Testis (tissue), 3 donors: ENCODE measurements around the gene EXOC4. TPM values are rescaled to one million over a fixed set of nuclear protein-coding genes. Genes with fewer than 3 reads are reported as not detected.

Experiments
- DNase-seq: peaks from one replicate; pipeline ENCODE4 v3.0.0-alpha.2; 2019
- H3K27ac ChIP-seq, 2 donors: fragments of 200-600 bp; sonication (generic); one replicate each; pipeline ENCODE4 v1.5.1; 2019
- H3K27me3 ChIP-seq: fragments of 200-600 bp; sonication (generic); one replicate; pipeline ENCODE4 v1.5.1; 2019
- H3K36me3 ChIP-seq: fragments of 200-600 bp; sonication (generic); one replicate; pipeline ENCODE4 v1.5.1; 2017; ENCODE audit warnings: low read depth; ENCODE audit errors: missing control alignments
- H3K4me1 ChIP-seq: fragments of 200-600 bp; sonication (generic); one replicate; pipeline ENCODE4 v1.5.1; 2019
- H3K4me3 ChIP-seq, 2 donors: fragments of 200-600 bp; sonication (generic); one replicate each; pipeline ENCODE4 v1.5.1; 2017 to 2019
- H3K9me3 ChIP-seq: fragments of 200-600 bp; sonication (generic); one replicate; pipeline ENCODE4 v1.5.1; 2017
- POLR2A ChIP-seq: fragments of 450-650 bp; IDR thresholded peaks from one replicate; pipeline ENCODE4 v1.6.1; 2017; ENCODE audit warnings: antibody characterized with exemption, mild to moderate bottlenecking, moderate library complexity
- WGBS, 2 donors: methylation state at CpG; one replicate each; pipeline ENCODE4 v1.1.5; 2018; 5-methylcytosine and 5-hydroxymethylcytosine counted together
- intact Hi-C: fragments of 100-400 bp; cut with DNase I; formaldehyde crosslinking; loops from one replicate; pipeline ENCODE4 v1.15.1; 2023; ENCODE audit warnings: low total_unique reads
- polyA plus RNA-seq: library from polyadenylated mRNA; stranded (reverse); fragments of 350-450 nt; fragmentation: Illumina TruSeq; extraction: RNeasy Lipid Tissue Mini Kit (QIAGEN cat#74804); gene quantifications from one replicate; pipeline ENCODE4 v1.2.3, GENCODE V29; 2014; ENCODE audit warnings: low read depth, low replicate concordance; ENCODE audit not compliant: insufficient read depth
- total RNA-seq, 2 donors: library from RNA; depleted of rRNA; stranded (reverse); fragments of >200 nt; gene quantifications; one replicate each; pipeline ENCODE4 v1.2.3, GENCODE V29; 2016
- TF ChIP-seq, protein P1 (sequence below), 3 experiments: fragments of 450-650 bp in 2 of 3; fragments of 200-600 bp in 1 of 3; sonication (generic) in 1 of 3; IDR thresholded peaks; one replicate each; pipeline ENCODE4 v1.5.1; 2016 to 2019; ENCODE audit warnings: antibody characterized with exemption in 3 of 3, mild to moderate bottlenecking in 2 of 3, moderate library complexity in 1 of 3

EXOC4 gene
- total and polyA plus RNA-seq, 3 donors from 2014 or later, result 47.4 to 169 (median 142) TPM

DNA sequence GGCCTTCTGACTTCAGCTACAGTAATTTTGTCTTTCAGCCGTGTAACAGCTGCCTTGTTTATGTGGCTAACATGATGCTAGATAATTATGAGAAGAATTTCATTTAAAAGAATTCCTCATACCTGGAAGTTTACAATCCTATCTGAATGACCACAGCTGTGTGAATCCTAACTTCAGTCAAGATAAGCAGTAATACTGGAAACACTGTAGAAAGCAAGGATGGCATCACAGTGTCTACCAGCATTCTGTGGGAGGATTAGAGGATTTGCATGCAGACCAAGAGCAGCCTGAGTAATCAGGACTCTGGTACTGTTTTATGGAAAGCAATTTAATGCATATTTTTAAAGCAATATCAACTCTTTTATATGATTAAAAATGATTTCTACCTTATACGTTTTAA lies 282.4 kb downstream of the EXOC4 start:
- 65 to 74% methylated on average over 2 of the region's 2 CpGs for WGBS, 2 donors
- intact Hi-C loops, result no loop called here
- Histone ChIP-seq H3K4me3 (no peak overlapping the region), H3K36me3 (no peaks in the 10 kb centered on the region), H3K27ac (no peak overlapping the region), H3K9me3 (no peaks in the 10 kb centered on the region), H3K27me3 (no peaks in the 10 kb centered on the region), H3K4me1 (no peaks in the 10 kb centered on the region)
- DNase-seq, result no peak
- TF ChIP-seq, protein P1, sequence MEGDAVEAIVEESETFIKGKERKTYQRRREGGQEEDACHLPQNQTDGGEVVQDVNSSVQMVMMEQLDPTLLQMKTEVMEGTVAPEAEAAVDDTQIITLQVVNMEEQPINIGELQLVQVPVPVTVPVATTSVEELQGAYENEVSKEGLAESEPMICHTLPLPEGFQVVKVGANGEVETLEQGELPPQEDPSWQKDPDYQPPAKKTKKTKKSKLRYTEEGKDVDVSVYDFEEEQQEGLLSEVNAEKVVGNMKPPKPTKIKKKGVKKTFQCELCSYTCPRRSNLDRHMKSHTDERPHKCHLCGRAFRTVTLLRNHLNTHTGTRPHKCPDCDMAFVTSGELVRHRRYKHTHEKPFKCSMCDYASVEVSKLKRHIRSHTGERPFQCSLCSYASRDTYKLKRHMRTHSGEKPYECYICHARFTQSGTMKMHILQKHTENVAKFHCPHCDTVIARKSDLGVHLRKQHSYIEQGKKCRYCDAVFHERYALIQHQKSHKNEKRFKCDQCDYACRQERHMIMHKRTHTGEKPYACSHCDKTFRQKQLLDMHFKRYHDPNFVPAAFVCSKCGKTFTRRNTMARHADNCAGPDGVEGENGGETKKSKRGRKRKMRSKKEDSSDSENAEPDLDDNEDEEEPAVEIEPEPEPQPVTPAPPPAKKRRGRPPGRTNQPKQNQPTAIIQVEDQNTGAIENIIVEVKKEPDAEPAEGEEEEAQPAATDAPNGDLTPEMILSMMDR (IDR thresholded peaks at IDR 0.05), result no peak
- TF ChIP-seq POLR2A, result no peak

DNA sequence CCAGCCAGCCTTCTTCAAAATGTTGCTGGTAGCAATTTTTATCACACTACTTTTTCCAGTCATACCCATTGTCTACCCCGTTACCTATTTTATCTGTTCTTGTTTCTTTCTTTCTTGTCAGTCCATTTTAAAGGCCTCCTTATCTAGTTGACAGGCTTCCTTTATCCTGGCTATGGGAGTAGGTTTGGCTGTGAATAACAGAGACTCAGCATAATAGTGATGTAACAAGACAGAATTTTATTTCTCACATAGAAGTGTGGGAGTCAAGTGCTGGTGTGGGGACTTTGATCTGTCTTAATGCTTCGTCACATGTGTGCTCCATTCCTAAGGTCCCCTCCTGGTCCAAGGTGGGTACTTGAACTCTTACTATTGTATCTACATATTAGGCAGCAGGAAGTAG lies 283.6 kb downstream of the EXOC4 start:
- intact Hi-C loops, result no loop called here
- TF ChIP-seq, protein P1 (IDR thresholded peaks at IDR 0.05), result no peak
- no peak for TF ChIP-seq POLR2A
- Histone ChIP-seq H3K27ac (no peak overlapping the region), H3K9me3 (no peaks in the 10 kb centered on the region), H3K4me3 (no peak overlapping the region), H3K27me3 (no peaks in the 10 kb centered on the region), H3K4me1 (no peaks in the 10 kb centered on the region), H3K36me3 (no peaks in the 10 kb centered on the region)
- DNase-seq, result no peak
- 80% methylated on average over 2 of the region's 2 CpGs for WGBS, 2 donors

- TF ChIP-seq, protein P1 (IDR thresholded peaks at IDR 0.05), result no peak
- no peak for TF ChIP-seq POLR2A
- H3K9me3 ChIP-seq, result no peaks in the 10 kb centered on the region
- DNase-seq, result no peak
- intact Hi-C loops, result no loop called here
- no peaks in the 10 kb centered on the region for H3K4me1 ChIP-seq
- H3K4me3 ChIP-seq, result no peak overlapping the region
- no peaks in the 10 kb centered on the region for H3K27me3 ChIP-seq
- 56% methylated on average over 2 of the region's 2 CpGs for WGBS, 2 donors
- H3K36me3 ChIP-seq, result no peaks in the 10 kb centered on the region
- no peak overlapping the region for H3K27ac ChIP-seq
Measured at GRCh38 chr7:133539016-133539415, 286.1 kb downstream of the EXOC4 start.

- no peak overlapping the region for H3K27ac ChIP-seq
- H3K27me3 ChIP-seq, result no peaks in the 10 kb centered on the region
- no peaks in the 10 kb centered on the region for H3K36me3 ChIP-seq
- no peak for TF ChIP-seq POLR2A
- TF ChIP-seq, protein P1 (IDR thresholded peaks at IDR 0.05), result no peak
- intact Hi-C loops, result no loop called here
- no peaks in the 10 kb centered on the region for H3K4me1 ChIP-seq
- DNase-seq, result no peak
- H3K9me3 ChIP-seq, result no peaks in the 10 kb centered on the region
- H3K4me3 ChIP-seq, result no peak overlapping the region
- WGBS, 2 donors, result 31 to 46% methylated on average over 1 of the region's 1 CpG
Measured at GRCh38 chr7:133540096-133540860, 287.4 kb downstream of the EXOC4 start.

DNA sequence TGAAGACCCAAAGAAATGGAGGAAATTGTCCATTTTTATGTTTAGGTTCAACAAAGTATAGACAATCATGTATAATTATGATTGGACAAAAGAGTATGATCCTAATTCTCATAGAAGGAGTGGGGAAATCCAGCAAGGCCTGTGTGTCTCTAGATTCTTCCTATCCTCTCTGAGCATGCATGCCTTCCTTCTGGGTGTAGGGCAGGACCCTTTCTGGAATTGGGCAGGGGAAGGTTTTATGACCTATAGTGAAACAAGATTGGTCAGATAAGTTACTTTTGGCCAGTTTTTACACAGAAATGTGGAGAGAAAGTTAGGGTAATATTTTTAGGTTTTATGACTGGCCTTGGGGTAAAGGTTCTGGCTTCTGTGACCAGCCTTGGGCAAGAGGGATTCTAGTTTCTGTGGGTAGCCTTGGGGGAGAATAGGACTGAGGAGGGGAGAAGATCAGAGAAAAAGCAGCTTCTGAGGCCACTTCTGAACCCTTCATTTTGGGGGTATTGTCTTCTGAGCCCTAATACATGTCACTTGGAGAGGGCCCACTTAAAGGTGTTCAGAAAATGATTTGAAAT lies 289.4 kb downstream of the EXOC4 start:
- Histone ChIP-seq H3K36me3 (no peaks in the 10 kb centered on the region), H3K9me3 (no peaks in the 10 kb centered on the region), H3K27ac (no peak overlapping the region), H3K4me3 (no peak overlapping the region), H3K4me1 (no peaks in the 10 kb centered on the region), H3K27me3 (no peaks in the 10 kb centered on the region)
- no peak for TF ChIP-seq POLR2A
- TF ChIP-seq, protein P1 (IDR thresholded peaks at IDR 0.05), result no peak
- DNase-seq, result no peak
- intact Hi-C loops, result no loop called here
